Loucy (cell line): ENCODE data around the gene SARNP.
"Not testable (repeated sequence)": the region's sequence is repeated elsewhere in the genome, so short reads cannot be mapped to it uniquely, and the experiment has no call there.

ENCODE experiments used
- H2AFZ ChIP-seq: fragments of 200-600 bp; sonication (generic); 2 replicates; pipeline ENCODE4 v1.6.0; 2016; ENCODE audit warnings: antibody characterized with exemption, mild to moderate bottlenecking, low read length, moderate library complexity
- H3F3A ChIP-seq: fragments of 200-600 bp; 2 replicates; pipeline ENCODE4 v1.6.0; 2016; ENCODE audit warnings: antibody characterized with exemption, low read depth, mild to moderate bottlenecking
- H3K27me3 ChIP-seq: fragments of 200-600 bp; sonication (generic); 2 replicates; pipeline ENCODE4 v1.6.1; 2014; ENCODE audit warnings: low read length, mild to moderate bottlenecking; ENCODE audit not compliant: insufficient read depth, poor library complexity, severe bottlenecking
- H3K36me3 ChIP-seq: fragments of 200-600 bp; sonication (generic); 2 replicates; pipeline ENCODE4 v1.6.1; 2016; ENCODE audit warnings: low read length; ENCODE audit not compliant: insufficient read depth
- H3K4me1 ChIP-seq: fragments of 200-600 bp; sonication (generic); 2 replicates; pipeline ENCODE4 v1.5.1; 2014; ENCODE audit warnings: low read length, mild to moderate bottlenecking; ENCODE audit not compliant: insufficient read depth, poor library complexity, severe bottlenecking
- H3K4me2 ChIP-seq: fragments of 200-600 bp; sonication (generic); 2 replicates; pipeline ENCODE4 v1.6.0; 2014; ENCODE audit warnings: antibody characterized with exemption, low read length, low read depth, mild to moderate bottlenecking; ENCODE audit not compliant: poor library complexity, severe bottlenecking
- H3K4me3 ChIP-seq: fragments of 200-600 bp; sonication (generic); 2 replicates; pipeline ENCODE4 v1.5.1; 2014; ENCODE audit warnings: low read length, mild to moderate bottlenecking, mixed read lengths; ENCODE audit not compliant: poor library complexity, severe bottlenecking
- H3K79me2 ChIP-seq: fragments of 200-600 bp; sonication (generic); 2 replicates; pipeline ENCODE4 v1.6.1; 2014; ENCODE audit warnings: low read length; ENCODE audit not compliant: insufficient read depth
- H3K9ac ChIP-seq: fragments of 200-600 bp; sonication (generic); 2 replicates; pipeline ENCODE4 v1.6.0; 2014; ENCODE audit warnings: mild to moderate bottlenecking, low read depth, low read length, moderate library complexity; ENCODE audit not compliant: poor library complexity, severe bottlenecking
- H3K9me2 ChIP-seq: fragments of 200-600 bp; sonication (generic); replicated peaks from 2 replicates; pipeline ENCODE4 v1.6.1; 2016; ENCODE audit warnings: low read depth, low read length, mixed read lengths
- H3K9me3 ChIP-seq: fragments of 200-600 bp; sonication (generic); 2 replicates; pipeline ENCODE4 v1.6.1; 2014; ENCODE audit warnings: mild to moderate bottlenecking, antibody characterized with exemption, low read length, low read depth; ENCODE audit not compliant: insufficient read depth
- H4K20me1 ChIP-seq: fragments of 200-600 bp; sonication (generic); 2 replicates; pipeline ENCODE4 v1.6.0; 2014; ENCODE audit warnings: antibody characterized with exemption, low read length, mild to moderate bottlenecking; ENCODE audit not compliant: insufficient read depth, poor library complexity, severe bottlenecking
- CTCF ChIP-seq: fragments of 200-600 bp; sonication (generic); conservative IDR thresholded peaks from 2 replicates; pipeline ENCODE4 v1.5.1; 2014; ENCODE audit warnings: mild to moderate bottlenecking, antibody characterized with exemption, low read length
- EZH2phosphoT487 ChIP-seq: fragments of 200-600 bp; IDR thresholded peaks from 2 replicates; pipeline ENCODE4 v1.6.1; 2018; ENCODE audit warnings: antibody characterized with exemption, mild to moderate bottlenecking, moderate library complexity, borderline replicate concordance

Gene SARNP

GRCh38 chr12:55839345-55840140 lies 22.0 kb upstream of the SARNP start:
- no peaks in the 10 kb centered on the region for H3K27me3 ChIP-seq
- TF ChIP-seq CTCF = no peak
- no peak for TF ChIP-seq EZH2phosphoT487

GRCh38 chr12:55838361-55838760 lies 20.8 kb upstream of the SARNP start:
- Histone ChIP-seq H4K20me1 (no peaks in the 10 kb centered on the region), H2AFZ (no peak overlapping the region), H3K9me3 (no peaks in the 10 kb centered on the region), H3K9me2 (no peaks in the 10 kb centered on the region), H3K9ac (no peak overlapping the region), H3K79me2 (no peaks in the 10 kb centered on the region), H3F3A (no peaks in the 10 kb centered on the region), H3K4me3 (no peak overlapping the region), H3K4me1 (no peaks in the 10 kb centered on the region), H3K27me3 (no peaks in the 10 kb centered on the region), H3K4me2 (no peak overlapping the region), H3K36me3 (no peaks in the 10 kb centered on the region)
- TF ChIP-seq EZH2phosphoT487 = no peak
- no peak for TF ChIP-seq CTCF

More at GRCh38 chr12:55839345-55840140, 22.0 kb upstream of the SARNP start:
- no peaks in the 10 kb centered on the region for H3K36me3 ChIP-seq
- no peak overlapping the region for H2AFZ ChIP-seq
- H3K9me2 ChIP-seq = no peaks in the 10 kb centered on the region
- H4K20me1 ChIP-seq = no peaks in the 10 kb centered on the region
- H3K9me3 ChIP-seq = no peaks in the 10 kb centered on the region
- no peaks in the 10 kb centered on the region for H3K79me2 ChIP-seq
- no peak overlapping the region for H3K4me3 ChIP-seq
- no peak overlapping the region for H3K9ac ChIP-seq
- H3K4me2 ChIP-seq = no peak overlapping the region
- no peaks in the 10 kb centered on the region for H3F3A ChIP-seq
- H3K4me1 ChIP-seq = no peaks in the 10 kb centered on the region

- not testable (repeated sequence) for H3K9ac ChIP-seq, H3F3A ChIP-seq, H3K9me3 ChIP-seq, H3K4me2 ChIP-seq, H2AFZ ChIP-seq, H3K36me3 ChIP-seq, H3K4me3 ChIP-seq, H3K9me2 ChIP-seq, H4K20me1 ChIP-seq, H3K27me3 ChIP-seq
- Histone ChIP-seq H3K4me1 (peaks cover 11% of the 10 kb centered on the region), H3K79me2 (peaks cover 20% of the 10 kb centered on the region; the same call in 1 of the 2 replicates)
These were observed 16.9 kb upstream of the SARNP start for GRCh38 chr12:55834400-55834799.

- Histone ChIP-seq H3K36me3 (no peaks in the 10 kb centered on the region), H2AFZ (no peak overlapping the region), H3K4me3 (no peak overlapping the region), H3K27me3 (no peaks in the 10 kb centered on the region), H3K9me2 (no peaks in the 10 kb centered on the region), H3K9me3 (no peaks in the 10 kb centered on the region), H3K79me2 (peaks cover 32% of the 10 kb centered on the region), H3K4me1 (peaks cover 20% of the 10 kb centered on the region), H4K20me1 (no peaks in the 10 kb centered on the region), H3K4me2 (no peak overlapping the region), H3K9ac (no peak overlapping the region), H3F3A (no peaks in the 10 kb centered on the region)
- no peak for TF ChIP-seq CTCF
- TF ChIP-seq EZH2phosphoT487 = no peak
These were observed 15.5 kb upstream of the SARNP start for GRCh38 chr12:55833056-55833455.
